H1 (cell line): ENCODE measurements around the gene MLF2. TPM values are rescaled to one million over a fixed set of nuclear protein-coding genes. Genes with fewer than 3 reads are reported as not detected.

ENCODE experiments used
- CTCF ChIA-PET: fragments of 300-600 bp; sonication (Branson Sonifier 250); formaldehyde crosslinking; loops from one replicate; lab custom pipeline; 2021; ENCODE audit not compliant: partially characterized antibody; lab: Charles Lee
- POLR2A ChIA-PET: fragments of 300-600 bp; sonication (Branson Sonifier 250); formaldehyde crosslinking; loops from one replicate; lab custom pipeline; 2021; ENCODE audit warnings: inconsistent platforms; ENCODE audit not compliant: partially characterized antibody; lab: Charles Lee
- DNase-seq, 2 experiments: peaks; one replicate each; pipeline versions ENCODE4 v3.0.0 to v3.0.0-alpha.2; 2010 to 2022; ENCODE audit warnings: low spot score in 2 of 2, low read depth in 1 of 2, mixed read lengths in 1 of 2
- FAIRE-seq: peaks from 2 replicates; lab custom pipeline; 2011; peaks lifted over from hg19 to GRCh38; lab: Jason Lieb, UNC
- H2AFZ ChIP-seq: 2 replicates; pipeline ENCODE4 v1.8.1; 2012; ENCODE audit warnings: low read length, inconsistent platforms
- H2AK5ac ChIP-seq: 2 replicates; pipeline ENCODE4 v1.6.1; 2013; ENCODE audit warnings: low read depth, low read length
- H2BK120ac ChIP-seq: replicated peaks from 2 replicates; pipeline ENCODE3; 2013; ENCODE audit warnings: low read depth, low read length, inconsistent platforms
- H2BK12ac ChIP-seq: 2 replicates; pipeline ENCODE4 v1.6.1; 2013; ENCODE audit warnings: low read depth, low read length
- H2BK15ac ChIP-seq: 2 replicates; pipeline ENCODE4 v1.6.1; 2013; ENCODE audit warnings: low read length
- H2BK20ac ChIP-seq: 2 replicates; pipeline ENCODE4 v1.6.1; 2013; ENCODE audit warnings: low read length
- H2BK5ac ChIP-seq: 2 replicates; pipeline ENCODE4 v1.6.1; 2013; ENCODE audit warnings: low read depth, low read length
- H3K14ac ChIP-seq: 2 replicates; pipeline ENCODE4 v1.6.1; 2013; ENCODE audit warnings: inconsistent platforms; ENCODE audit not compliant: insufficient read length
- H3K18ac ChIP-seq: 2 replicates; pipeline ENCODE4 v1.6.1; 2013; ENCODE audit warnings: low read length; ENCODE audit errors: extremely low read depth
- H3K23ac ChIP-seq: 2 replicates; pipeline ENCODE4 v1.6.1; 2013; ENCODE audit warnings: inconsistent platforms; ENCODE audit not compliant: insufficient read length
- H3K23me2 ChIP-seq: 2 replicates; pipeline ENCODE4 v1.6.1; 2013; ENCODE audit warnings: low read depth, low read length
- H3K27ac ChIP-seq: 2 replicates; pipeline ENCODE4 v1.6.1; 2011; ENCODE audit warnings: low read depth, low read length, inconsistent platforms
- H3K27me3 ChIP-seq, 4 experiments: replicated peaks in 1 of 4; 1 replicate in 1 of 4; 2 replicates in 3 of 4; pipeline versions ENCODE4 v1.6.1 to v1.8.1; 2011 to 2013; ENCODE audit warnings: low read length in 3 of 4, mild to moderate bottlenecking in 3 of 4, inconsistent platforms in 2 of 4, mixed read lengths in 2 of 4, moderate library complexity in 1 of 4; ENCODE audit not compliant: control insufficient read depth in 3 of 4, insufficient read depth in 3 of 4; ENCODE audit errors: extremely low read depth in 1 of 4
- H3K36me3 ChIP-seq, 4 experiments: 2 replicates each; pipeline versions ENCODE4 v1.6.1 to v1.8.1; 2011 to 2013; ENCODE audit warnings: mild to moderate bottlenecking in 4 of 4, low read length in 3 of 4, moderate library complexity in 2 of 4, control low read depth in 1 of 4, inconsistent platforms in 1 of 4; ENCODE audit not compliant: insufficient read depth in 4 of 4, control insufficient read depth in 2 of 4
- H3K4ac ChIP-seq: replicated peaks from 2 replicates; pipeline ENCODE3; 2013; ENCODE audit warnings: low read length, low read depth, mixed read lengths, inconsistent platforms; ENCODE audit not compliant: insufficient read length
- H3K4me1 ChIP-seq, 4 experiments: replicated peaks in 1 of 4; 1 replicate in 1 of 4; 2 replicates in 3 of 4; pipeline versions ENCODE4 v1.6.1 to v1.8.1; 2011 to 2013; ENCODE audit warnings: low read length in 3 of 4, inconsistent platforms in 2 of 4, mixed read lengths in 1 of 4; ENCODE audit not compliant: insufficient read depth in 4 of 4, control insufficient read depth in 3 of 4
- H3K4me2 ChIP-seq, 2 experiments: 2 replicates each; pipeline versions ENCODE4 v1.6.1 to v1.8.1; 2011 to 2013; ENCODE audit warnings: low read depth in 2 of 2, low read length in 2 of 2, control low read depth in 1 of 2, inconsistent platforms in 1 of 2, mild to moderate bottlenecking in 1 of 2; ENCODE audit not compliant: insufficient read depth in 1 of 2
- H3K4me3 ChIP-seq, 4 experiments: fragments of 200-600, 300-600 bp in 1 of 4; sonication (generic), shearing (Covaris generic), sonication (Bioruptor Twin) in 1 of 4; 2 replicates each; pipeline versions ENCODE4 v1.5.1 to v1.8.1; 2011 to 2016; ENCODE audit warnings: low read length in 4 of 4, low read depth in 3 of 4, control low read depth in 2 of 4, inconsistent platforms in 2 of 4, mild to moderate bottlenecking in 2 of 4, mixed read lengths in 1 of 4, moderate library complexity in 1 of 4; ENCODE audit not compliant: insufficient read depth in 2 of 4; ENCODE audit errors: extremely low read depth in 1 of 4
- H3K56ac ChIP-seq: replicated peaks from 2 replicates; pipeline ENCODE3; 2013; ENCODE audit warnings: low read depth, mild to moderate bottlenecking, mixed read lengths, low read length, inconsistent platforms; ENCODE audit not compliant: insufficient read length
- H3K79me1 ChIP-seq: 2 replicates; pipeline ENCODE4 v1.6.1; 2013; ENCODE audit warnings: low read depth, low read length, control low read depth
- H3K79me2 ChIP-seq, 2 experiments: 2 replicates each; pipeline versions ENCODE4 v1.6.1 to v1.8.1; 2012 to 2013; ENCODE audit warnings: low read length in 2 of 2, mild to moderate bottlenecking in 2 of 2, inconsistent platforms in 1 of 2; ENCODE audit not compliant: insufficient read depth in 2 of 2, control insufficient read depth in 1 of 2
- H3K9ac ChIP-seq, 4 experiments: replicated peaks in 1 of 4; 1 replicate in 1 of 4; 2 replicates in 3 of 4; pipeline versions ENCODE4 v1.6.1 to v1.8.1; 2011 to 2013; ENCODE audit warnings: low read depth in 3 of 4, low read length in 3 of 4, control low read depth in 2 of 4, mild to moderate bottlenecking in 2 of 4, moderate library complexity in 2 of 4, inconsistent platforms in 1 of 4; ENCODE audit errors: extremely low read depth in 1 of 4
- H3K9me3 ChIP-seq, 2 experiments: 2 replicates each; pipeline versions ENCODE4 v1.6.1 to v1.8.1; 2012 to 2013; ENCODE audit warnings: mild to moderate bottlenecking in 2 of 2, moderate library complexity in 2 of 2, control low read depth in 1 of 2, inconsistent platforms in 1 of 2, low read depth in 1 of 2, low read length in 1 of 2, mixed read lengths in 1 of 2; ENCODE audit not compliant: insufficient read depth in 2 of 2
- H4K20me1 ChIP-seq, 2 experiments: replicated peaks in 1 of 2; 2 replicates each; pipeline versions ENCODE3 to v1.8.1; 2011 to 2013; ENCODE audit warnings: inconsistent platforms in 2 of 2, low read length in 2 of 2, mild to moderate bottlenecking in 1 of 2; ENCODE audit not compliant: insufficient read depth in 2 of 2, control insufficient read depth in 1 of 2
- H4K5ac ChIP-seq: 2 replicates; pipeline ENCODE4 v1.6.1; 2013; ENCODE audit warnings: low read length, low read depth, mixed read lengths, inconsistent platforms; ENCODE audit not compliant: insufficient read length
- H4K8ac ChIP-seq: 2 replicates; pipeline ENCODE4 v1.8.0; 2013; ENCODE audit warnings: mild to moderate bottlenecking, moderate library complexity, low read length, inconsistent platforms; ENCODE audit not compliant: insufficient read depth; ENCODE audit errors: extremely low read depth
- H4K91ac ChIP-seq: replicated peaks from 2 replicates; pipeline ENCODE3; 2013; ENCODE audit warnings: low read length, mixed read lengths, inconsistent platforms; ENCODE audit not compliant: insufficient read length
- CHD2 ChIP-seq: IDR thresholded peaks from 2 replicates; pipeline ENCODE4 v1.6.1; 2012; ENCODE audit warnings: low read length, improper control_type of control experiment
- CREB1 ChIP-seq: IDR thresholded peaks from 2 replicates; pipeline ENCODE4 v1.6.1; 2012; ENCODE audit warnings: inconsistent platforms
- E2F6 ChIP-seq: IDR thresholded peaks from 2 replicates; pipeline ENCODE4 v1.6.1; 2012; ENCODE audit warnings: inconsistent platforms
- RAD21 ChIP-seq, 2 experiments: IDR thresholded peaks in 1 of 2; conservative IDR thresholded peaks in 1 of 2; 2 replicates each; pipeline ENCODE4 v1.6.1; 2011; ENCODE audit warnings: low read depth in 2 of 2, low read length in 2 of 2, improper control_type of control experiment in 1 of 2, inconsistent platforms in 1 of 2, mild to moderate bottlenecking in 1 of 2, moderate library complexity in 1 of 2
- TAF1 ChIP-seq: IDR thresholded peaks from 2 replicates; pipeline ENCODE4 v1.6.1; 2011; ENCODE audit warnings: mild to moderate bottlenecking, low read depth, low read length
- TBP ChIP-seq: IDR thresholded peaks from 2 replicates; pipeline ENCODE4 v1.6.1; 2011; ENCODE audit warnings: low read depth, low read length, improper control_type of control experiment
- USF2 ChIP-seq: IDR thresholded peaks from 2 replicates; pipeline ENCODE4 v1.6.1; 2011; ENCODE audit warnings: low read length, improper control_type of control experiment
- YY1 ChIP-seq: IDR thresholded peaks from 2 replicates; pipeline ENCODE4 v1.6.1; 2011; ENCODE audit warnings: low read depth, mild to moderate bottlenecking, low read length
- WGBS, 2 experiments: shearing (Covaris generic) in 1 of 2; methylation state at CpG; one replicate each; pipeline versions ENCODE4 v1.1.6 to v1.1.7; 2013 to 2015; ENCODE audit warnings: low lambda C conversion rate in 2 of 2, mixed read lengths in 2 of 2, inconsistent platforms in 1 of 2, low coverage in 1 of 2, missing lambda C conversion rate in 1 of 2; ENCODE audit not compliant: insufficient replicate concordance in 2 of 2, insufficient coverage in 1 of 2, insufficient read length in 1 of 2; ENCODE audit errors: extremely low coverage in 1 of 2, missing lambda C conversion rate in 1 of 2; 5-methylcytosine and 5-hydroxymethylcytosine counted together
- polyA plus RNA-seq, 7 experiments: library from polyadenylated mRNA; depleted of rRNA in 3 of 7; stranded (reverse) in 5 of 7; unstranded in 2 of 7; fragments of >200 nt in 5 of 7; fragments of 200-250 nt in 2 of 7; gene quantifications; 1 replicate in 5 of 7; 2 replicates in 1 of 7; 4 replicates in 1 of 7; pipeline versions ENCODE4 v1.2.1 to v1.2.3, GENCODE V29; 2011 to 2013; ENCODE audit warnings: missing spikeins in 2 of 7, mixed read lengths in 2 of 7
- total RNA-seq: library from RNA; stranded (reverse); fragmentation: NEBNext Ultra II Directional; extraction: Animal tissue kit (Norgen Biotek cat#: 25700); gene quantifications from 2 replicates; pipeline ENCODE4 v1.2.1, GENCODE V29; 2021

MLF2 gene
- total and polyA plus RNA-seq, 2 of the 8 experiments (the other 6 are each of a cell fraction or from before 2014, with no cell fraction given): 229 to 401 TPM

GRCh38 chr12:6723607-6724408, 29.1 kb downstream of the MLF2 start, which contains the start of gene COPS7A:
Gene COPS7A, plus strand, starts transcription at chr12:6724046. Its CDS starts 611 bp downstream, at chr12:6724657.
- CTCF ChIA-PET: interaction anchor here (0.6 to 3.9 kb wide), 19 partner anchors 9 to 210 kb away, joined by 3 to 20 read pairs (median 4); partner anchors contain the start of genes MLF2 and ZNF384
- peak; percentile 93 for TF ChIP-seq USF2
- peak; percentile 71 for TF ChIP-seq TAF1
- TF ChIP-seq CREB1: peak; percentile 90
- TF ChIP-seq TBP: peak; percentile 61; the same call in 1 of the 2 replicates
- TF ChIP-seq RAD21 (IDR thresholded peaks at IDR 0.05 in 1 of 2, conservative IDR thresholded peaks at IDR 0.05 in 1 of 2; ENCODE audit: low read depth in 2 of 2, low read length in 2 of 2): 0 out of 4 replicates have a peak, but pooled peaks of 1 of the 2 experiments have one; percentile 2
- peak; percentile 36; the same call in 1 of the 2 replicates for TF ChIP-seq YY1
- TF ChIP-seq E2F6: peak; percentile 99
- no peak; the same call in 1 of the 2 replicates for TF ChIP-seq CHD2

More at GRCh38 chr12:6723607-6724408, 29.1 kb downstream of the MLF2 start, which contains the start of gene COPS7A:
- FAIRE-seq: peak; percentile 75
- H4K5ac ChIP-seq: peak within 1 kb of the TSS; percentile 91
- H3K4me1 ChIP-seq: peaks cover 0 to 2% (median under 1%) of the 10 kb centered on the region in 4 experiments; a peak in 3 of 7 replicates
- H3K36me3 ChIP-seq: peaks cover 0 to 7% (median 6%) of the 10 kb centered on the region in 4 experiments; a peak in 5 of 8 replicates
- WGBS, 2 experiments: 2% methylated on average over 47 of the region's 49 CpGs; no CpG with 5 or more reads in 1 of the 2 experiments
- H2BK5ac ChIP-seq: peak within 1 kb of the TSS; percentile 41
- POLR2A ChIA-PET: interaction anchor here (0.6 to 4.8 kb wide), 20 partner anchors 9 to 221 kb away, joined by 3 to 25 read pairs (median 4); partner anchors contain the start of genes C12orf57, CDCA3, GAPDH and GPR162
- no peak within 1 kb of the TSS; the same call in 1 of the 2 replicates for H3K27ac ChIP-seq
- H3K4me2 ChIP-seq: peak within 1 kb of the TSS; percentile 79 to 97
- H3K4ac ChIP-seq: peak within 1 kb of the TSS; percentile 91
- peak within 1 kb of the TSS; percentile 47; the same call in 1 of the 2 replicates for H2AFZ ChIP-seq
- H3K9ac ChIP-seq: peak within 1 kb of the TSS; percentile 8 to 94 (median 74)
- 0 out of 2 replicates have a peak within 1 kb of the TSS, but pooled peaks have one; percentile 67 for H2BK15ac ChIP-seq
- peak within 1 kb of the TSS; percentile 73 for H3K56ac ChIP-seq
- H3K18ac ChIP-seq: peak within 1 kb of the TSS; percentile 9
- H3K14ac ChIP-seq: no peak within 1 kb of the TSS
- H4K91ac ChIP-seq: peak within 1 kb of the TSS; percentile 88
- no peak within 1 kb of the TSS for H2AK5ac ChIP-seq
- H2BK12ac ChIP-seq: 0 out of 2 replicates have a peak within 1 kb of the TSS, but pooled peaks have one; percentile 11
- H3K79me2 ChIP-seq: peaks cover 0 to 3% of the 10 kb centered on the region in 2 experiments; a peak in 1 of 4 replicates
- no peak within 1 kb of the TSS for H2BK20ac ChIP-seq
- peak within 1 kb of the TSS; percentile 58 to 91 (median 78) for H3K4me3 ChIP-seq
- H3K27me3 ChIP-seq: no peaks in the 10 kb centered on the region; a peak in 2 of 7 replicates
- no peak within 1 kb of the TSS for H3K23ac ChIP-seq
- no peak within 1 kb of the TSS for H2BK120ac ChIP-seq
- no peaks in the 10 kb centered on the region for H3K9me3 ChIP-seq
- H3K79me1 ChIP-seq: no peaks in the 10 kb centered on the region; the same call in 1 of the 2 replicates
- H3K23me2 ChIP-seq: peaks cover 8% of the 10 kb centered on the region
- no peaks in the 10 kb centered on the region for H4K20me1 ChIP-seq
- peak; percentile 95 to 98 for DNase-seq
- H4K8ac ChIP-seq: peak within 1 kb of the TSS; percentile 90; the same call in 1 of the 2 replicates
